ENCODE results near the gene PRKAR1A. TPM values are rescaled to one million over a fixed set of nuclear protein-coding genes. Genes with fewer than 3 reads are reported as not detected.

Gene PRKAR1A
- total RNA-seq, 2 experiments from 2014 or later = 158 to 332 TPM

DNA sequence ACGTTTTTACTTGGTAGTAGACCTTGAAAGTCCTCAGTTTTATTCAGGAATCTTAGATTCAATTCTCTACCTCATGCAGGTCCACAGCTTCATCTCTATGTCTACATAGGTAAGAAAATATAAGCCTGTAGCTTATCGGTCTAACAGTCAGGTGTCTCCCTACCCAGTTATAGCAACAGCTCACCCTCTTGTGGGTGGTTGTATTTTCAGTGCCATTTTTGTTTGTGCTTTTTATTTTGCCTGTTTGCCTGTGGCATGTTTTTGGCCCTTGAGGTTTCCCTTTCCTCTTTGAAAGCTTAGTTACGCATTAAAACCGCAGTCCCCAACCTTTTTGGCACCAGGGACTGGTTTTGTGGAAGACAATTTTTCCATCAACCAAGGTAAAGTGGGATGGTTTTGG, 31.3 kb upstream of the PRKAR1A start:
- Histone ChIP-seq H3K4me2 (ENCODE audit: low read length) (no peak overlapping the region), H2AFZ (ENCODE audit: low read length) (no peak overlapping the region), H3K9me2 (ENCODE audit: insufficient read depth, low read length) (no peaks in the 10 kb centered on the region), H3K9me3 (ENCODE audit: low read length) (peaks cover 22% of the 10 kb centered on the region), H3K27ac (ENCODE audit: low read depth, low read length, poor library complexity, severe bottlenecking) (no peak overlapping the region), H3K4me3 (ENCODE audit: low read depth, low read length, poor library complexity, severe bottlenecking) (no peak overlapping the region), H3K79me2 (ENCODE audit: insufficient read depth, low read depth, low read length) (no peaks in the 10 kb centered on the region), H4K20me1 (ENCODE audit: insufficient read depth, low read length) (no peaks in the 10 kb centered on the region), H3K36me3 (ENCODE audit: insufficient read depth, low read length) (no peaks in the 10 kb centered on the region), H3K4me1 (ENCODE audit: insufficient read depth, low read length, poor library complexity, severe bottlenecking) (peaks cover 15% of the 10 kb centered on the region)
- no peak for DNase-seq (ENCODE audit: low spot score)
- intact Hi-C loops (cut with micrococcal nuclease; ENCODE audit: unreplicated experiment) = no loop called here
- ChIA-PET CTCF (ENCODE audit: unreplicated experiment) (interaction anchor here (0.9 kb wide), 1 partner anchor 14 kb away, joined by 3 read pairs; no protein-coding TSS in a partner anchor), POLR2A (interaction anchor here (0.9 to 2.2 kb wide), 7 partner anchors 10 to 88 kb away, joined by 3 to 9 read pairs (median 4); no protein-coding TSS in a partner anchor)
- BruUV-seq (replicated peaks) = no TSS peak
- no peak for TF ChIP-seq EZH2phosphoT487 (IDR thresholded peaks at IDR 0.05; ENCODE audit: borderline replicate concordance, low read depth, low read length)
- TF ChIP-seq, protein P1, sequence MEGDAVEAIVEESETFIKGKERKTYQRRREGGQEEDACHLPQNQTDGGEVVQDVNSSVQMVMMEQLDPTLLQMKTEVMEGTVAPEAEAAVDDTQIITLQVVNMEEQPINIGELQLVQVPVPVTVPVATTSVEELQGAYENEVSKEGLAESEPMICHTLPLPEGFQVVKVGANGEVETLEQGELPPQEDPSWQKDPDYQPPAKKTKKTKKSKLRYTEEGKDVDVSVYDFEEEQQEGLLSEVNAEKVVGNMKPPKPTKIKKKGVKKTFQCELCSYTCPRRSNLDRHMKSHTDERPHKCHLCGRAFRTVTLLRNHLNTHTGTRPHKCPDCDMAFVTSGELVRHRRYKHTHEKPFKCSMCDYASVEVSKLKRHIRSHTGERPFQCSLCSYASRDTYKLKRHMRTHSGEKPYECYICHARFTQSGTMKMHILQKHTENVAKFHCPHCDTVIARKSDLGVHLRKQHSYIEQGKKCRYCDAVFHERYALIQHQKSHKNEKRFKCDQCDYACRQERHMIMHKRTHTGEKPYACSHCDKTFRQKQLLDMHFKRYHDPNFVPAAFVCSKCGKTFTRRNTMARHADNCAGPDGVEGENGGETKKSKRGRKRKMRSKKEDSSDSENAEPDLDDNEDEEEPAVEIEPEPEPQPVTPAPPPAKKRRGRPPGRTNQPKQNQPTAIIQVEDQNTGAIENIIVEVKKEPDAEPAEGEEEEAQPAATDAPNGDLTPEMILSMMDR (conservative IDR thresholded peaks at IDR 0.05; ENCODE audit: low read length) = no peak

DNA sequence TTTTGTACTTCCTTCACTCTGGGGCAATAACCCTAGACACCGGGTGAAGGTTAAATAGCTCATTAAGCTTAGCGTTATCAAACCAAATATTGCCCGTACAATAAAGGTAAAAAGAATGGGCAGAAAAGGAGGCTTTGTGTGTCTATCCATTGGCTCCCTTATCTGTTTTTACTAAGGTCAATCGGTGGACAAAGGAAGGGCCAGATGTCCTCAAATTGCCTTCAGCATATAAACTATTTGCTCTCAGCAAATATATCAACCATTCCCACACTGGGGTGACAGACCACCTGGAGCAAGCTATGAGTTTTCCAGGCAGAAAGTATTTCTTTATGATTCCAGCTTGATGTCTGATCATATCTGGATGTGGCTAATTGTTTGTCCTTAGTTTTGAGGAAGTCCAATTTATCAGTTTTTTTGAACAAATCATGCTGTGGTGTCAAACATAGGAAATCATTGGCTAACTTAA, 29.6 kb upstream of the PRKAR1A start:
- no peak for DNase-seq (ENCODE audit: low spot score)
- H3K36me3 ChIP-seq (ENCODE audit: insufficient read depth, low read length) = no peaks in the 10 kb centered on the region
- no peaks in the 10 kb centered on the region for H3K79me2 ChIP-seq (ENCODE audit: insufficient read depth, low read depth, low read length)
- no peak overlapping the region for H3K4me2 ChIP-seq (ENCODE audit: low read length)
- BruUV-seq (replicated peaks) = no TSS peak
- H3K27ac ChIP-seq (ENCODE audit: low read depth, low read length, poor library complexity, severe bottlenecking) = no peak overlapping the region
- TF ChIP-seq, protein P1 (conservative IDR thresholded peaks at IDR 0.05; ENCODE audit: low read length) = no peak
- TF ChIP-seq EZH2phosphoT487 (IDR thresholded peaks at IDR 0.05; ENCODE audit: borderline replicate concordance, low read depth, low read length) = no peak
- POLR2A ChIA-PET = interaction anchor here (0.5 to 1.2 kb wide), 10 partner anchors 8 to 1110 kb away, joined by 3 to 8 read pairs (median 3); partner anchors contain the start of gene WIPI1
- H3K4me1 ChIP-seq (ENCODE audit: insufficient read depth, low read length, poor library complexity, severe bottlenecking) = peaks cover 31% of the 10 kb centered on the region
- H3K9me3 ChIP-seq (ENCODE audit: low read length) = peaks cover 22% of the 10 kb centered on the region
- H4K20me1 ChIP-seq (ENCODE audit: insufficient read depth, low read length) = no peaks in the 10 kb centered on the region
- H3K4me3 ChIP-seq (ENCODE audit: low read depth, low read length, poor library complexity, severe bottlenecking) = no peak overlapping the region
- intact Hi-C loops (cut with micrococcal nuclease; ENCODE audit: unreplicated experiment) = no loop called here
- no peak overlapping the region for H2AFZ ChIP-seq (ENCODE audit: low read length)
- H3K9me2 ChIP-seq (ENCODE audit: insufficient read depth, low read length) = no peaks in the 10 kb centered on the region
- CTCF ChIA-PET (ENCODE audit: unreplicated experiment) = interaction anchor here (0.9 kb wide), 1 partner anchor 15 kb away, joined by 3 read pairs; no protein-coding TSS in a partner anchor

DNA sequence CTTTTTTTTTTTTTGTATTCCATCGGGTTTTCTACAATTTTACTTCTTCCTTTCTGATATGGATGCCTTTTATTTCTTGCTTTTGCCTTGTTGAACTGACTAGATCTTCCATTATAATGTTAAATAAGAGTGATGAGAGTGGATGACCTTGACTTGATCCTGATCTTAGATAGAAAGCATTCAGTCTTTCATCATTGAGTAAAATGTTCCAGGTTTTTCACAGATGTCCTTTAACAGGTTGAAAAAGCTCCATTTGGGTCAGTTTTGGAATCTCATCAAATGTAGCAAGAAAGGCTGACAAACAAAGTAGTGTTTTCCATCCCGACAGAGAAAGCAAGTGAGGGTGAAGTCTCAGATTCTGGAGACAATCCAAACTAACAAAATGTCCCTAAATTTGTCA, 27.8 kb upstream of the PRKAR1A start:
- CTCF ChIA-PET (ENCODE audit: unreplicated experiment) = no interaction called here
- H3K9me2 ChIP-seq (ENCODE audit: insufficient read depth, low read length) = no peaks in the 10 kb centered on the region
- TF ChIP-seq, protein P1 (conservative IDR thresholded peaks at IDR 0.05; ENCODE audit: low read length) = no peak
- TF ChIP-seq EZH2phosphoT487 (IDR thresholded peaks at IDR 0.05; ENCODE audit: borderline replicate concordance, low read depth, low read length) = no peak
- H3K9me3 ChIP-seq (ENCODE audit: low read length) = peaks cover 17% of the 10 kb centered on the region
- no peak overlapping the region for H3K4me3 ChIP-seq (ENCODE audit: low read depth, low read length, poor library complexity, severe bottlenecking)
- intact Hi-C loops (cut with micrococcal nuclease; ENCODE audit: unreplicated experiment) = no loop called here
- H3K4me1 ChIP-seq (ENCODE audit: insufficient read depth, low read length, poor library complexity, severe bottlenecking) = peaks cover 44% of the 10 kb centered on the region
- H3K4me2 ChIP-seq (ENCODE audit: low read length) = no peak overlapping the region
- no peaks in the 10 kb centered on the region for H3K36me3 ChIP-seq (ENCODE audit: insufficient read depth, low read length)
- H4K20me1 ChIP-seq (ENCODE audit: insufficient read depth, low read length) = no peaks in the 10 kb centered on the region
- peak overlapping the region; percentile 88 for H2AFZ ChIP-seq (ENCODE audit: low read length)
- POLR2A ChIA-PET = interaction anchor here (0.5 to 3.0 kb wide), 7 partner anchors 9 to 1688 kb away, joined by 3 to 26 read pairs (median 4); no protein-coding TSS in a partner anchor
- H3K79me2 ChIP-seq (ENCODE audit: insufficient read depth, low read depth, low read length) = no peaks in the 10 kb centered on the region
- BruUV-seq (replicated peaks) = no TSS peak
- H3K27ac ChIP-seq (ENCODE audit: low read depth, low read length, poor library complexity, severe bottlenecking) = no peak overlapping the region
- DNase-seq (ENCODE audit: low spot score) = no peak

Measured in OCI-LY7 (cell line).